Lower leg skin (tissue), 3 donors: Measurements from ENCODE around the gene SETD4.

ENCODE experiments used
- CTCF ChIP-seq, 3 donors: fragments of 450-650 bp; IDR thresholded peaks; one replicate each; pipeline ENCODE4 v1.5.1; 2016; ENCODE audit warnings: antibody characterized with exemption in 3 of 3, mild to moderate bottlenecking in 3 of 3, moderate library complexity in 2 of 3
- POLR2A ChIP-seq, 2 donors: fragments of 450-650 bp; IDR thresholded peaks; one replicate each; pipeline ENCODE4 v1.6.1; 2016 to 2017; ENCODE audit warnings: antibody characterized with exemption in 2 of 2, mild to moderate bottlenecking in 1 of 2, moderate library complexity in 1 of 2

- no peak for TF ChIP-seq CTCF (IDR thresholded peaks at IDR 0.05)
- no peak for TF ChIP-seq POLR2A (IDR thresholded peaks at IDR 0.05)
These were observed 55.3 kb downstream of the SETD4 start for GRCh38 chr21:36005018-36005417.
